Measurements from ENCODE around the gene SPAG16. TPM values are rescaled to one million over a fixed set of nuclear protein-coding genes. Genes with fewer than 3 reads are reported as not detected.

Gene SPAG16
- total RNA-seq, 1 donor from 2014 or later = 18.7 TPM

DNA sequence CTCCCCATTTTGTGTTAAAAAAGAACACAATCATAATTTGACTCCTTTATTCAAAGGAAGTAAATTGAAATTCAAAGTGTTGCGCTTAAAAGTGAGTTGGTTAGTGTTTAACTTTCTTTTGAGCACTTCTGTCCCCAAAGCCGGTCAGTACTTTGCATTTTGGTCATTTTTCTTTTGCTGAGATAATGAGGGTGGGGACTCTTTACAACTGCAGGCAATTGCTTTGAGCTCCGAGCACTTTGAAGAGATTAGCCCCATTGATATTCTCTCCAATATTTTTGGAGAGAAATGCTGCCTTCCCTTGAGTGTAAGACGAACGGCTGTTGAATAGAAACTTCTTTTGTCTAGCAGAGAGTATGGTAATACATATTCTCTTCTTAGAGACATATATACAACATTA lies 885.0 kb downstream of the SPAG16 start:
- peaks cover 3% of the 10 kb centered on the region for H3K4me1 Mint-ChIP-seq (ENCODE audit: low read depth)
- DNase-seq (ENCODE audit: low spot score) = no peak
- H3K9me3 Mint-ChIP-seq (ENCODE audit: low read depth) = no peaks in the 10 kb centered on the region
- H3K36me3 Mint-ChIP-seq (ENCODE audit: low read depth) = no peaks in the 10 kb centered on the region
- no peak overlapping the region for H3K4me3 Mint-ChIP-seq (ENCODE audit: unreplicated experiment)
- H3K27ac Mint-ChIP-seq (ENCODE audit: unreplicated experiment) = no peak overlapping the region
- H3K27me3 Mint-ChIP-seq (ENCODE audit: low read depth) = no peaks in the 10 kb centered on the region
- TF ChIP-seq, protein P1, sequence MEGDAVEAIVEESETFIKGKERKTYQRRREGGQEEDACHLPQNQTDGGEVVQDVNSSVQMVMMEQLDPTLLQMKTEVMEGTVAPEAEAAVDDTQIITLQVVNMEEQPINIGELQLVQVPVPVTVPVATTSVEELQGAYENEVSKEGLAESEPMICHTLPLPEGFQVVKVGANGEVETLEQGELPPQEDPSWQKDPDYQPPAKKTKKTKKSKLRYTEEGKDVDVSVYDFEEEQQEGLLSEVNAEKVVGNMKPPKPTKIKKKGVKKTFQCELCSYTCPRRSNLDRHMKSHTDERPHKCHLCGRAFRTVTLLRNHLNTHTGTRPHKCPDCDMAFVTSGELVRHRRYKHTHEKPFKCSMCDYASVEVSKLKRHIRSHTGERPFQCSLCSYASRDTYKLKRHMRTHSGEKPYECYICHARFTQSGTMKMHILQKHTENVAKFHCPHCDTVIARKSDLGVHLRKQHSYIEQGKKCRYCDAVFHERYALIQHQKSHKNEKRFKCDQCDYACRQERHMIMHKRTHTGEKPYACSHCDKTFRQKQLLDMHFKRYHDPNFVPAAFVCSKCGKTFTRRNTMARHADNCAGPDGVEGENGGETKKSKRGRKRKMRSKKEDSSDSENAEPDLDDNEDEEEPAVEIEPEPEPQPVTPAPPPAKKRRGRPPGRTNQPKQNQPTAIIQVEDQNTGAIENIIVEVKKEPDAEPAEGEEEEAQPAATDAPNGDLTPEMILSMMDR (IDR thresholded peaks at IDR 0.05) = no peak

DNA sequence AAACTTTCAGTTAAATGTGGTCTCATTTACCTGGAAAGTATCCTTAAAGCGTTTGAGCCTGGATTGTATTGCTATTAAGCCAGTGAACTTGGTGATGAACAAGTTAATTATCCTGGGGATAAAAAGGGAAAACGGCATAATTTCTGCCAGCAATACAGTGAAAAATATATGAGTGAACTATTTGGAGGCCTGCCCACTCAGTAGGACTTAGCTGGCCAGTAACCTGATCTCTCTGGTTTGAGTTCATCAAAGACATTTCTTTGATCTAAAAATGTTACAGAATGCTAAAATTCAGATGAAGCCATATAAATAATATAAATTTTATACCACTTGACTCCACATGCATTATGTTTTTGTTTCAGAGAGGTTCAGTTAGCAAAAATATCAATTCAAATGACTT lies 885.5 kb downstream of the SPAG16 start:
- TF ChIP-seq, protein P1 (IDR thresholded peaks at IDR 0.05) = no peak
- DNase-seq (ENCODE audit: low spot score) = no peak
- H3K27ac Mint-ChIP-seq (ENCODE audit: unreplicated experiment) = no peak overlapping the region

DNA sequence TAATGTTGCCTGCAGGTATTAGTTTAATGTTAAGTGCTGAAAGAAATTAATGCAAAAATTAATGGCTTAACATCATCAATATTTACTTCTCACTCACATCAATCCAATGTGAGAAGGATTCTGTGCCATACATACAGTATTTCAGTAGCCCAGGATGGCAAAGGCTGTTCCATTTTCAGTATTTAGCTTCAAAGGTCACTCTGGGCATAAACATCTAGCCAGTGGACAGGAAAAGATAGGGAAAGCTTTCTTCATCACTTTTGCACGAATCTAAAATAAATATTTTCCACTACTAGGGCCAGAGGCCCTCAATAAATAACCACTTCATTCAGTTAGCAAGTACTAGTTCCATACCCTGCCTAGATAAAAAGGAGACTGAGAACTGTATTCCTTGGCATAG lies 890.3 kb downstream of the SPAG16 start:
- H3K27me3 Mint-ChIP-seq (ENCODE audit: low read depth) = no peaks in the 10 kb centered on the region
- H3K9me3 Mint-ChIP-seq (ENCODE audit: low read depth) = no peaks in the 10 kb centered on the region
- TF ChIP-seq, protein P1 (IDR thresholded peaks at IDR 0.05) = no peak
- H3K36me3 Mint-ChIP-seq (ENCODE audit: low read depth) = no peaks in the 10 kb centered on the region
- H3K27ac Mint-ChIP-seq (ENCODE audit: unreplicated experiment) = no peak overlapping the region
- no peak for DNase-seq (ENCODE audit: low spot score)
- H3K4me1 Mint-ChIP-seq (ENCODE audit: low read depth) = peaks cover 6% of the 10 kb centered on the region
- no peak overlapping the region for H3K4me3 Mint-ChIP-seq (ENCODE audit: unreplicated experiment)

More for the DNA sequence above, 885.5 kb downstream of the SPAG16 start:
- H3K4me1 Mint-ChIP-seq (ENCODE audit: low read depth) = peaks cover 3% of the 10 kb centered on the region
- H3K27me3 Mint-ChIP-seq (ENCODE audit: low read depth) = no peaks in the 10 kb centered on the region
- no peaks in the 10 kb centered on the region for H3K9me3 Mint-ChIP-seq (ENCODE audit: low read depth)
- H3K4me3 Mint-ChIP-seq (ENCODE audit: unreplicated experiment) = no peak overlapping the region
- H3K36me3 Mint-ChIP-seq (ENCODE audit: low read depth) = no peaks in the 10 kb centered on the region

- H3K4me1 Mint-ChIP-seq (ENCODE audit: low read depth) = peaks cover 5% of the 10 kb centered on the region
- TF ChIP-seq, protein P1 (IDR thresholded peaks at IDR 0.05) = no peak
- DNase-seq (ENCODE audit: low spot score) = no peak
- no peak overlapping the region for H3K4me3 Mint-ChIP-seq (ENCODE audit: unreplicated experiment)
- H3K9me3 Mint-ChIP-seq (ENCODE audit: low read depth) = no peaks in the 10 kb centered on the region
- no peaks in the 10 kb centered on the region for H3K36me3 Mint-ChIP-seq (ENCODE audit: low read depth)
- no peak overlapping the region for H3K27ac Mint-ChIP-seq (ENCODE audit: unreplicated experiment)
- no peaks in the 10 kb centered on the region for H3K27me3 Mint-ChIP-seq (ENCODE audit: low read depth)
These were observed 895.8 kb downstream of the SPAG16 start for GRCh38 chr2:214180071-214180470.

DNA sequence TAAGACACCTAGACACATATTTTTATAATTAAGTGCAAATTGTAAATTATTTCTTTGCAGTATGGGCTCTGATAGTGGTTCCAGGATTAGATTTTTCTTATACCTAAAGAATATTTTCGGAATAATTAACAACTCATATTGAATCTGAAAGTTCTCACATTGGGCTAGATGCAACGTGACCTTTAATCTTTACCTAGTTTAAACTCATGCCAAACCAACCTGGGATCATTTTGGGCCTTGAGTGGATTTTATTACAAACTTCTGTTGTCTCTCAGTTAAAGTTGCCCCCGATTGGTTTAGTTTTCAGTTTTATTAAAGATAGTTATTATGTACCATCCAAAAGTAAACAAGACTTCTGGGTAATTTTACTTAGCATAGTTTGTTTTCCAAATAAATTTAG lies 896.4 kb downstream of the SPAG16 start:
- Mint-ChIP-seq H3K4me1 (ENCODE audit: low read depth) (peaks cover 5% of the 10 kb centered on the region), H3K27ac (ENCODE audit: unreplicated experiment) (no peak overlapping the region), H3K4me3 (ENCODE audit: unreplicated experiment) (no peak overlapping the region), H3K36me3 (ENCODE audit: low read depth) (no peaks in the 10 kb centered on the region), H3K27me3 (ENCODE audit: low read depth) (no peaks in the 10 kb centered on the region), H3K9me3 (ENCODE audit: low read depth) (no peaks in the 10 kb centered on the region)
- TF ChIP-seq, protein P1 (IDR thresholded peaks at IDR 0.05) = no peak
- no peak for DNase-seq (ENCODE audit: low spot score)
